Amniotic stem cell (primary cell): ENCODE results near the gene TGIF2LX.
"Not testable (repeated sequence)": the region's sequence is repeated elsewhere in the genome, so short reads cannot be mapped to it uniquely, and the experiment has no call there.

Experiments used
- DNase-seq: peaks from one replicate; lab custom pipeline; 2025; lab: John Stamatoyannopoulos, UW

TGIF2LX gene

GRCh38 chrX:89921665-89922064, at the start of gene TGIF2LX:
Gene TGIF2LX, plus strand, starts transcription at chrX:89921908. Its CDS starts 178 bp downstream, at chrX:89922086.
- not testable (repeated sequence) for DNase-seq

GRCh38 chrX:89922338-89922934, 728 bp downstream of the TGIF2LX start:
- DNase-seq = not testable (repeated sequence)

GRCh38 chrX:89943077-89943476, 21.4 kb downstream of the TGIF2LX start:
- not testable (repeated sequence) for DNase-seq

- not testable (repeated sequence) for DNase-seq
Measured at GRCh38 chrX:89965588-89965987, 43.9 kb downstream of the TGIF2LX start.
